ENCODE measurements around the gene GDF7. TPM values are rescaled to one million over a fixed set of nuclear protein-coding genes. Genes with fewer than 3 reads are reported as not detected.

GDF7 gene
- polyA plus RNA-seq (ENCODE audit: insufficient read length in 4 of 4) = 1 to 10 TPM; 1.8 to 4.9 (median 3.9) TPM

DNA sequence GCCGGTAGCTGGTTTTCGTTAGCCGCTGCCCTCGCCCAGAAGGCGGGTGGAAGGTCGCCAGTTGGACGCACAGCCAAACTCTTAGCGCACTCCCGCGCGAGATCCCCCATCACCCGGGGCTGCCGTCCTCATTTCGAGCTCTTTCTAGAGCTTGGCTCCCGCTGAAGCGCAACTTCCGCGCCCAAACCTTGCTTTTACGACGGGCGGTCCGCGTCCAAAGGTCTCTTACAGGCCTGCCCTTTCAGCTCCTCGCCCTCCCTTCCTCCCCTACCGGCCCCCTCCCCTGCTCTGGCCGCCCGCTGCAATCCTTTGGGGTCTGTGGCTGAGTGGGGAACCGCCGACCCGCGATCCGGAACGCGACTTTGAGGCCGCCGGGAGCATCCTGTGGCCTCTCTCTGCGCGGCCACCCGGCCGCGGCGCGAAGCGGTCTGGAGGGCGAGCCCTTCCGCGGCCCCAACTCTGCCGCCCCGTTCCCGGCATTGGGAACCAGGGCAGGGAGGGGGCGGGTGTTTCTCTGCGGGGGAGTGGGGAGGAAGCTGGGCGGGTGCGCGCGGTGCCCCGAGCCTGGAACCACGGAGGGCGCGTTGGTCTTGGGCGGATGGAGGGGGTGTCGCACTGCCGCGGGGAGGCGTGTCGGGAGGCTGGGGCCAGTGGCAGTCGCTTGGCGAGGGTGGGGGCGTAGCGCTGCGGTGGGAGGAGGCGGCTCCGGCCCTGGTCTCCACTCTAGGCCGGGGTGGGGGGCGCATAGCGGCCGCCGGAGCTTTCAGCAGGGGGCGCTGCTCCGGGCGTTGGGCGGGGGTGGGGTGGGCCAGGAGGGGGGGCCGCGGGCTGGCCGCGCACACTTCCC is at the start of gene GDF7:
TSS of gene GDF7 (plus strand) at position 841 of the 847 bp plus-strand sequence. CDS start 96 bp downstream, outside the sequence.
- DNase-seq (ENCODE audit: low read depth in 4 of 4, low spot score in 3 of 4) = no peak

DNA sequence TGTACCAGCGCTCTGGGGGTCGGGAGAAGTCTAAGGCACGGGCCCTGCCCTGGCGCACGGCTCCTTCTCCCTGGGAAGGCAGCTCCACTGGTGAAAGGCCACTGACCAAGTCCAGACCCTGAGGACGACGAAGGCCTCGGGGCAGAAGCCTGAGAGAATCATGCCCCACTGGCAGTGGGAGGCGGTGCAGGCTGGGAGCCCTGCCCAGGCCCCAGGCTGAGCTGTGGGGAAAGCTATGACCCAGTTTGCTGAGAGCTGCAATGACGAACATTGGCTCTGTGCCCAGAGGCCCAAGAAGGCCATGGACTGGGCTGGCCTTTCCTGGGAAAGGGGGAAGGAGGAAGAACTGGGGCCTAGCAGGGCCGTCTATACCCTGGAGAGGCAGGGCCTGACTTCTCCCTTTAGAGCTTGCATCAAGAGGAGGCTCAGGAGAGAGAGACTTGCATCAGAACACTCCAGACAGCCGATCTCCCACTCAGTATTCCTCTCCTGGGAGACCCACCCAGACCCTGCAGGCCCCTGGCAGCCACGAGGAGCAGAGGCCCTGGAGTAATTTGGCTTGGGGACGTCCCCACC is 49.0 kb upstream of the GDF7 start:
- peak; percentile 68 to 84 (median 74) for DNase-seq (ENCODE audit: low read depth in 4 of 4, low spot score in 3 of 4)

DNA sequence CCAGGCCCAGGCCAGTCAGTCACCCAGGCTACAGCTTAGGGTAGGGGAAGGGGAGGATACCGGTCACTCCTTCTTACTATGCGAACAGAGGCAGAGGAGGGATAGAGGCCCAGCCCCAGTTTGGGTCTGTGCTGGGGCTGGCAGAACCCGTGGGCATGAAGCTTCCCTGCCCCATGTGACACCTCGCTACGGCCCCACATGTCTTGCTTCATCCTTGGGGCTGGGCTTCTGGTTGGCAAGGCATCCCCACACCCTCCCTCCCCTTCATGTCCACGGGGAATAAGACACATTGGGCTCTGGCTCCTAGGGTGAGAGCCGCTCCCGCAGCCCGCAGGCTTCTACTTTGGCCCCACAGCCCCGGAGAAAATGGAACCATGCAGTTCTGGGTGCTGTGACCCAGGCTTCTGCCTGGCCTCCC is 48.5 kb upstream of the GDF7 start:
- no peak for DNase-seq (ENCODE audit: low read depth in 4 of 4, low spot score in 3 of 4)

DNA sequence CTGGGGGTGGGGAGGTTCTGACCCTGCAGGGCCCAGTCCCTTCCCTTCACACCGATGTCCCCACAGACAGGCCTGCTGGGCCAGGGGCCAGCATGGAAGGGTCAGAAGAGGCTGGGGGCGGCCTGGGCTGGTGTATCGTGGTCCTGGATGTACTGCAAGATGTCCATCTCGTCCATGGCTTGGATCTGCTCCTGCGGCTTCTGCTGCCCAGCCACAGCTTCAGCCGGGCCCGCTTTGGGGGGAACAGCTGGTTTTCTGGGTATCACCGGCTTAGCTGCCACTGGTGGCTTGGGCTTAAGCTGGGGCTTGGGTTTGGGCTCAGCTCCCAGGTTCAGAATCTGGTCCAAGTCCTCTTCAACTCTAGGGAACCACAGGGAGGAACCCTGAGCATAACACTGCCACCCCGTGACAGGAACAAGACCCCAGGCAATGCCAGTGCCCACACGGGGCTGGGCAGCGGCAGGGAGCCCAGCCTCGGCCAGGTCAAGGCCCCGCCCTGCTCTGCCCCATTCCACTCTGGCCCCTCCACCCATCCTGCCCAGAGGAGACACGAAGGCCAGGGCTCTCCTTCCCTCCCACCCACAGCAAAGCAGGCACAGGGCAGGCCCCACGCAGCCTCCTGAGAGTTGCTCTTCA is 47.9 kb upstream of the GDF7 start:
- DNase-seq (ENCODE audit: low read depth in 4 of 4, low spot score in 3 of 4) = no peak

DNA sequence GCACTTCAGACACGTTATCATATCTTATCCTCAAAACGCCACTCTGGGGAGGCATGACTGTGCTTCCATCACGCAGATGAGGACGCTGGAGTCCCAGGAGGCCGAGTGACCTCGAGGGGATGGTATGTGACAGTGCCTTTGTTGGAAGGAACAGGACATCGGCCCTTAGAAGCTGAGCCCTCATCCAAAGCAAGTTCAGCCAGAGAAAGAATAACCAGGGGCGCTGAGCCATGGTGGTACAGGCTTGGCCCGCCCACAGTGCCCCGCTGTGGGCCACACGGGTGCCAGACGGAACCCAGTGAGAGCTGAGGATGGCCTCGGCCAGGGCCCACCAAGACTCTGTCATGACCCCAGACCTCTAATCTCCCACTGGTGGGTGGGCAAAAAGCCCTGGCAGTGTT is 47.3 kb upstream of the GDF7 start:
- DNase-seq (ENCODE audit: low read depth in 4 of 4, low spot score in 3 of 4) = no peak

DNA sequence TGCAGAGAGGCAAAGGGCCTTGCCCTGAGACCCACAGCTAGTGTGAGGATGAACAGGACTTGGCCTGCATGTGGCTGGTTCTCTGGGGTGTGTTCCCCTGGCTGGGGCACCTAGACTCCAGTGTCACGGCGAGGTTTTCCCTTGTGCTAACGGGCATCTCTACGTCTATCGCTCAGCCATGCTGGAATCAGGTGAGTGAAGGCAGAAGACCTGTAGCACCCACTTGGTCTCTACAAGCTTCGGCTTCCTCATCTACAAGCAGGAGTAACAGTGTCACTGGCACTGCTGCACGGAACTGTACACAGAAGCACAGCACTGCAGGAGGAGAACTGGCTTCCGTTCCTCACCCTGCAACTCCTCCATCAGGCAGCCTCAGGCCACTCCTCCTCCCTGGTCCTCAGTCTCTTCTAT is 46.7 kb upstream of the GDF7 start:
- DNase-seq (ENCODE audit: low read depth in 4 of 4, low spot score in 3 of 4) = no peak

DNA sequence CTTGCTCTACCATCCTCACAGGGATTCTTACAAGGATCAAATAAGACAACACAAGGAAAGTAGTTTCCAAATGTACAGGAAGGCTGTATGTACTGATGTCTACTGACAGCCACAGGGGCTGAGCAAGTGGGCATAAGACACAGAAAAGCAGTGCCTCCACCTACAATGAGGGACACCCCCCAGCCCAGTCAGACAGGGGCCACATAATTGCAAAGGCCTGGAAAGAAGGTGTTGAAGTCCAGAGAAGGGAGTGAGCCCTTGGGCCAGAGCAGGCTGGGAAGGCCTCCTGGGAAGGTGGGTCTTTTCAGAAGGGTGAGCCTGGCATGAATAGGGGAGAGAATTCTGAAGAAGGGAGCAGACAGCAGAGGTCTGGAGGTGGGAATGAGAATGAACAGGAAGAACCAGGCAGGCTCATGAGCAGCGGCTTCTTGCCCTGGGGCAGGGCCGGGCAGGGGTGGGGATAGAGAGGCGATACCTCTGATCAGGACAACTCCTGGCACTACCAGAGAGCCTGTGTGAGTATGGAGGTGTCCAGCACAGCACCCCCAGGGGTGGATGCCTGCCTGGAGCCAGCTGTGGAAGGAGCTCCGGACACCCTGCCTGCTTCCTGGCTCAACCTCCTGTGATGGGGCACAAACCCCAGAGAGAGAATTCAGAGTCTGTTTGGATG is 46.1 kb upstream of the GDF7 start:
- DNase-seq (ENCODE audit: low read depth in 4 of 4, low spot score in 3 of 4) = no peak

DNA sequence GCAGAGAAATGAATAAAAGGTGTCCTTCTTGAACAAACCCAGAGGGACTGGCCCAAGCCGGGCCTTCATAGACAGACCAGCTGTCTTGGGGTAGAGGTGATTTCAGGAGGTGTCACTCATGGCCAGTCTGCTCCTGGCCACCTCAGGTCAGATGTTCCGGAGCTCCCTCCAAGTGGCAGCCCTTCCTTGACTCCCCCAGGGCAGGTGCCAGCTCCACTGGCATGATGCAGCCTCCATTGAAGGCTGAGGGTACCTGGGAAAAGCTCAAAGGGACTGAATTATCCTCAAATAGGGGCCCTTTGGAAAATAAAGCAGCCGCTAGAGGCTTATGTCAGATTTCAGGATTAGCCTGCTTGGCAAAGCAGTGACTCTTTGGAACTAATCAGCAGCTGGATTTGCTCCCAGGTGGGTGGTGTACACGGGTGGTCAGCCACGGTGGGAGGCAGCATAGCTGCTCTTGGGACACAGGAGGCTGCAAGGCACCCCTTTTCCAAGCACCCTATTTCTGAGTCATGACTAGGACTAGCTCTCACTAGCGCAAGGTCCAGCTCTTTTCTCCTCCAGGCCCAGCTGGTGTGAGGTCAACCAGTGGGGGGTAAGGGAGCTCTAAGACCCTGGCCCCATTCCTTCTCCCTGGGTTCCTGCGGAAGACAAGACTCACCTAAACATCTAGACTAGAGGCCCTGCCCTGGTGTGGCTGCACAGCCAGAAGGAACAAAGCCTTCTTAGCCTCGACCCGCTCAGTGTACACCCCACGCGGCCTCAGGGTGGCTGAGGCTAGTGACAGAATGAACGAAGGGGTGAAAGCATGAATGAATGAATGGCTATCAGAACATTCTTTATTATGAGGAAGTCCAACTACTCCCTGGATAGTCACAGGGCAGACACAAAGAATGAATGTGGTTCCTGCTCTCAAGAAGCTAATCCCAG is 45.3 kb upstream of the GDF7 start:
- DNase-seq (ENCODE audit: low read depth in 4 of 4, low spot score in 3 of 4) = no peak

DNA sequence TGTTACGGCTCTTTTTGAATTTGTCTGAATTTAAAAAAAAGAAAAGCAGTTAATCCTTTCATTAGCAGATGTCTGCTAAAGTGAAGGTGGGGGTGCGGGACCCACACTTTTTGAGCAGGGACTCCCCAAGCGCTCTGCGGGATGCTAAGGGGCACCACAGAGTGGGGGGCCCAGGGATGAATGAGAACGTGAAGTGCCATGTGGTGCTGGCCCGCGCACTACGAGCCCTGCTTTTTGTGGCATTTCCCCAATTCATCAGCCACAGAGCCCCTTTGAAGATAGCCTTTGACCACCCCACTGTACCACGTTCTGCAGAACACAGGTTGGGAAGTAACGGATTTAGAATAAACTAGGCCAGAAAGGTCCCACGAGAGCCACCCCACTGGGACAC is 44.7 kb upstream of the GDF7 start:
- DNase-seq (ENCODE audit: low read depth in 4 of 4, low spot score in 3 of 4) = no peak

DNA sequence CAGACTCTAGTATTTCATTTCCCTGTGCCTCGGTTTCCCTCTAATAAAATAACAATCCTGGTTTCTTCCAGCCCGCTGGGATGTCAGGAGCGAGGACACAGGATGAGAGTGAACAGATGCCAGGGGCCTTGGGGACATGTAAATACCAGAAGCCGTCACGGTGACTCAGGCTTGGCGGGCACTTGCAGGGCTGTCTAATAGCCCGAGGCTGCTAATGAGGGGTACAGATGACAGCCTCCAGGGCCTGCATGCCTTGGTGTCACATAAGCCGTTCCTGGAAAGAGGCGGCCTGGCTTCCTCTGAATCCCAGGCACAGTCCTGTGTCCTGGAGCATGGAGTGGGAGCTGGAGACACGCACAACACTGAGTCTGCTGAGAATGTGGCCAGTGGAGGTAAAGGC is 44.2 kb upstream of the GDF7 start:
- DNase-seq (ENCODE audit: low read depth in 4 of 4, low spot score in 3 of 4) = no peak

DNA sequence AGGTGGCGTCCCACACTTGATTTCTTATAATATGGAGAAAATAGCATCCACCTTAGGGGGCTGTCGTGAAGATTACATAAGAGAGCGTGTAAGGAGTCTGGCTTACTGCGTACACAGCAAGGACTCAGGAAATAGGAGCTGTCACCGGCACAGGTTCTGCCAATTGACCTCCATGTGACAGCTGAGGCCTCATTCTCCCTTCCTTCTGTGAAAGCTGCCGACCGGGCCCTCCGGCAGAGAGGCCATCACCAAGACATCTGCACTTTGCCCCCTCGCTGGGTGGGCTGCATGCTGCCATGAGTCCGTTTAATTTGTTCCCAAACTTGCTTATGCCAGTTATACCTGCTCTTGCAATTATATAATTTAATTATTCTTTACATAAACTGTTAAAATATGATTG is 43.7 kb upstream of the GDF7 start:
- DNase-seq (ENCODE audit: low read depth in 4 of 4, low spot score in 3 of 4) = no peak

DNA sequence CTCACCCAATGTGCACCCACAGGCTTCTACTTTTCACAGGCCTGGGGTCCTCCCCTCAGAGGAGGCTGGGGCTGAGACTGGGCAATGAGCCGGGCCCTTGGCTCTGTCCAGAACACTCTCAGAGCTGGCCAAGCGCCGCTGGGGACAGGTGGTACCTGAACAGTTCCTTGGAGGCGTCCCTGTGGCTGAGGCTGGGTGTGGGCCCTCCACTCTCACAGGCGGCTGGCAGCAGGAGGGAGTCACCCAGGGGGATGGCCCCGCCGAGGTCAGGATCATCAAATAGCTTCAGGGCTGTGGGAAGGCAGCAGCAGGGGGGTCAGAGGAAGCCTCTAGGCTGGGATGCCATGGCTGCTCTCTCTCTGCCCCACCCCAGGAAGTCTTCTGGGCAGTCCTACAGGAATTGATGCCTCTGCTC is 43.2 kb upstream of the GDF7 start:
- no peak for DNase-seq (ENCODE audit: low read depth in 4 of 4, low spot score in 3 of 4)

DNA sequence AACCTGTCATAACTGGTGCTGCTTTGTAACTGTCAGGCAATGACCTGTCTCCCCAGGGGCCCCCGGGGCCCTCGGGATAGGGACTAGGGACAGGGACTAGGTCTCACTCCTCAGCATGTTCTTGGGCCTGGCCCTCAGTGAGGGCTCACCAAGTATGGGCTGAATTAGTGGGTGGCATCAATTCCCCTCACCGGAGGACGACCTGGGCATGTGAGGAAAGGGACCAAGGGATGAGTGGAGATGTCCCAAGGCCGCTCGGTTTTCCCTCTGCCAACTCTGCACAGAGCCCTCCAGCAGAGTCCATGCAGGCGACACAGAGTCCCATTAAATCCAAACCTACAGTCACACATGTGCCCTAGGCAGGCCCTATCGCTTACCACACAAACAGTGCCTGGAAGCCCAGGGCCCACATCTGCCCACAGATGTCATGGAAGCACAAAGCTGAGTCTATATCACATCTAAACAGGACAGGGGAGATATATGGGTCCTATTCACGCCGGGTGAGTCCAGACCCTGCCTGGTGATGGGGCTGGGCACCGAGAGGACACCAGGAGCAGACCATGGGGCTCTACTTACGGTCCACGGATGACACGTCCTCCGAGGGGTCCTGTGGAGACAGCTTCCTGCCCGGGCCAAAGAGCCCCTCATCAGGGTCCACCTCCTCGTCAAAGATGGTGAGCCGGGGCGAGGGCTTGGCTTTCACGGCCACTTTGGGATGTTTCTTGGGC is 42.6 kb upstream of the GDF7 start:
- DNase-seq (ENCODE audit: low read depth in 4 of 4, low spot score in 3 of 4) = no peak

DNA sequence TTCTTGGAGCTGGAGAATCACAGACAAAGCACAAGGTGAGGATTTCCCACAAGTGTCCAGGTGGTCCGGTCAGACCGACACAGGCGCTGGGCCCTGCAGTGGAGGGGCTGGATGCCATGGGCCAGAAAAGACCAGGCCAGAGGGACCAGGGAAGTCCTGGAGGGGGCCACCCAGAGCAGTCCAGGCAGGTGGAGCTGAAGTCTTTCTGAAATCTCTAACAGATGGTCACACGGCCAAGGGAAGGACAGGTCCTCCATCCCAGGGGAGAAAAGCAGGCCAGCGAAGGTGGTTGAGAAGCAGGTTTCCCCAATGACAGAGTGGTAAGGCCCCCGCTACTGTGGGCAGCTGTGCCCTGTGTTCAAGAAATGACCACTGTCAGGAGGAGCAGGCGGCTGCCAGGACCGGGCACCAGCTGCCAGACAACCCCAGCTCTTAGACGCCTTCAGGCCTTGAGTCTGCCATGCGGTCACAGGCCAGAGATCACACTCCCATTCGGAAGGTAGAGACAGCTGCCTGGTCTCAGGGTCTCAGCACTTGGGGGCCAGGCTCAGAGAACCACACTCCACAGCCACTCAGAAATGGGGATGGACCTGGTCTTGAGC is 42.0 kb upstream of the GDF7 start:
- no peak for DNase-seq (ENCODE audit: low read depth in 4 of 4, low spot score in 3 of 4)

DNA sequence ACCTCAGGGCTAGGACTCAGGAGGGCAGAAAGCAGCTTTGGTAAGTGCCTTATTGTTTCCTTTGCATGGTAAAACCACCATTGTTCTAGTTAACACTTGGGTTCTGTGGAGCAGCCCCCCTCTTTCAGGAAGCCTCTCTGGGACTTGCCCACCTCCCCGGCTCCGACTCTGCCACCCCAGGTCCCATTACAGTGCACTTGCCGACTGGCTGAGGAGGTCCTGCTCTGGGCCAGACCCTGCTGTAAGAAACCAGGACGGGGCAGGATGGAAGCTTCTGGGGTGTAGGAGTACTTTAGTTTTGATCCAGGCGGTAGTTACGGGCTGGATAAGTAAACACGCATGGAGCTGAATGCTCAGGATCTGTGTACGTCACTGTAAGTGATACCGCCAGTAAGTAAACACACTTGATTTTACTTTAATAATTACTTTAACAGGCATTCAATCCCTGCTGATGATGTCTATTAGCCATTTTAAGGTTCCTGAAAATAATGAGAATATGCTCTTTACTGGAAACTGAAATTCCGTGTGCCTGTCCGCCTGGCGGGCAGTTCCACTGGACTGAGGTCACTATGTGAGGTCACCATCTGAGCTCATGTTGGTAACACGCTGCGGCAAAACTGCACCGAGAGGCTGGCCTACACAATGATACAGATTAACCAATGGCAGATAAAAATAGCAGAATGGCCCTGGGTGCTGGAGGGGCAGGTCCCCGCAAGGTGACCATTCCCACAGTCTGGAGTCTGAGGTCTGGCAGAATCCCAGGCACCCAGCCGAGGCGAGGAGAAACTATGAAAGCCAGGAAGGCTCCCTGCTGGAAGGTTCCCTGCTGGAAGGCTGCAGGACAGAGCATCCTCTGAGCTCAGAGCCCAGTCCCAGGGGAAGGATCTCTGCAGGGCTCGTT is 41.2 kb upstream of the GDF7 start:
- no peak for DNase-seq (ENCODE audit: low read depth in 4 of 4, low spot score in 3 of 4)

DNA sequence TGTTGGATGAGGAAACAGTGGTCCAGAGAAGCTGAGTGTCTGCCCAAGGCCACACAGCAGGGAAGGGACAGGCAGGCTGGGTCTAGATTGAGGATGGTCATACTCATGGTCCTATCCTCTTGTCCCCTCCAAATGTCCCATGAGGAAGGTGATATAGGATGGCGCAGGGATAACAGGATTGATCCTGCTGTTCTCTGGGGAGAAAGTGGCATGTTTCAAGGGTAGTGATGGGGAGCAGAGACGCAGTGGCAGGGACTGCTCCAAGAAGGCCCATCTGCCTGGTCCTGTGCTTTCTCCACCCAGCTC is 40.6 kb upstream of the GDF7 start:
- DNase-seq (ENCODE audit: low read depth in 4 of 4, low spot score in 3 of 4) = no peak

DNA sequence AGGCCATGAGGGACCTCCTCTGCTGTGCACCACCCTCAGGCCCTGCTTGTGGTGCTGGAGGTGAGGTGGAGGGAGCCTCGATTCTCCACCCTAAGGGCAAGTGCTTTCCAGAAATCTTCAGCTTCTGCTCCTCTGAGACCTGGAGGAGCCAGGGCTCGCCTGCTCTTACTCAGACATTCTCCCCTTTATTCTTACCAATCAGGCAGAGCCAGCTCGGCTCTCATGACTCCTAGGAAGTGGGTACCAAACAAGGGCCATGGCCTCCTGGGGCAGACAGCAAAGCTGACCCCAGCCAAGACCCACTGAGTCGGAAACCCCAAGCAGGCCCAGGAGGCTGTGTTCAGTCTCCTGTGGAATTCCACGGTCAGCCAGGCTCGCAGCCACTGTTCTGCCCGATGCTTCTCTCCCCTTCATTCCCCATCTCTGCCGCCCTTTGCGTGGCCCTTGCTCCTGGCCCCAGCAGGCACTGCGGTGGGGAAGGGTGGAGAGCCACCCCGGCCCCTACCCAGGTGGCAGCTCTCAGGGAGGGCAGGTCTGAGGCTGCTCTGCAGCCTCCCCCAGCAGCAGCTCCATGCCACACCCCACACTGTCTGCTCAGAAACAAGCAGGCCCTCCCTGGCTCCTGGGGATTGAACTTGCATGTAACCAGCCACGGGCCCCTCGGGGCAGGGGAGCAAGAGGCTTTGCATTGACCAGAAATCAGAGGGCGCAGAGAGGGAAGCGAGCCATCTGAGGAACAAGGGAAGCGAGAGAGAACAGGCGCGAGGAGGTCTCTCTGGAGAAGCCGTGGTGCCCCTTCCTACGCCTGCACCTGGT is 40.0 kb upstream of the GDF7 start:
- no peak for DNase-seq (ENCODE audit: low read depth in 4 of 4, low spot score in 3 of 4)

Data from left renal pelvis (tissue), 4 donors.